Gastroesophageal sphincter (tissue), 4 donors: Measurements from ENCODE around the gene CNNM2. TPM values are rescaled to one million over a fixed set of nuclear protein-coding genes. Genes with fewer than 3 reads are reported as not detected.
A peak's percentile ranks its signal among the peaks of the same experiment; 100 is the strongest.

Experiments
- ATAC-seq: fragments of 150-250 bp; one replicate; pipeline ENCODE4 v1.9.1; 2016; ENCODE audit warnings: mild to moderate bottlenecking, moderate library complexity
- H3K27ac ChIP-seq, 4 donors: fragments of 200-600 bp; sonication (generic) in 3 of 4; 1 replicate in 3 of 4; 2 replicates in 1 of 4; pipeline ENCODE4 v1.5.1; 2016 to 2019
- H3K27me3 ChIP-seq: fragments of 200-600 bp; sonication (generic); one replicate; pipeline ENCODE4 v1.5.1; 2019
- H3K36me3 ChIP-seq, 2 donors: fragments of 200-600 bp; sonication (generic); one replicate each; pipeline ENCODE4 v1.5.1; 2019; ENCODE audit warnings: control low read depth in 1 of 2
- H3K4me1 ChIP-seq, 3 donors: fragments of 200-600 bp; sonication (generic); 1 replicate in 2 of 3; 2 replicates in 1 of 3; pipeline ENCODE4 v1.5.1; 2016 to 2019; ENCODE audit warnings: control low read depth in 2 of 3
- H3K4me3 ChIP-seq, 2 donors: fragments of 200-600 bp; sonication (generic); one replicate each; pipeline ENCODE4 v1.5.1; 2019; ENCODE audit warnings: mild to moderate bottlenecking in 1 of 2, moderate library complexity in 1 of 2
- H3K9me3 ChIP-seq, 3 donors: fragments of 200-600 bp; sonication (generic); one replicate each; pipeline ENCODE4 v1.5.1; 2017 to 2019; ENCODE audit warnings: control low read depth in 2 of 3
- EP300 ChIP-seq: sonication (generic); formaldehyde crosslinking; IDR thresholded peaks from one replicate; pipeline ENCODE4 v1.6.1; 2017; ENCODE audit warnings: antibody characterized with exemption, mild to moderate bottlenecking
- POLR2A ChIP-seq, 2 donors: fragments of 450-650 bp; IDR thresholded peaks; one replicate each; pipeline ENCODE4 v1.6.1; 2017; ENCODE audit warnings: antibody characterized with exemption in 2 of 2, mild to moderate bottlenecking in 2 of 2, moderate library complexity in 1 of 2
- POLR2AphosphoS5 ChIP-seq: sonication (generic); formaldehyde crosslinking; IDR thresholded peaks from one replicate; pipeline ENCODE4 v1.6.1; 2017; ENCODE audit warnings: antibody characterized with exemption
- WGBS, 2 donors: methylation state at CpG; one replicate each; pipeline ENCODE4 v1.1.5; 2018; ENCODE audit warnings: low coverage in 1 of 2; 5-methylcytosine and 5-hydroxymethylcytosine counted together
- total RNA-seq, 4 donors: library from RNA; depleted of rRNA; stranded (reverse); fragments of >200 nt; gene quantifications; one replicate each; pipeline ENCODE4 v1.1.0, GENCODE V29; 2016
- TF ChIP-seq, protein P1 (sequence below), 4 experiments: fragments of 200-600 bp in 2 of 4; fragments of 450-650 bp in 2 of 4; sonication (generic) in 1 of 4; IDR thresholded peaks; one replicate each; pipeline ENCODE4 v1.5.1; 2017 to 2019; ENCODE audit warnings: antibody characterized with exemption in 4 of 4, mild to moderate bottlenecking in 2 of 4, moderate library complexity in 2 of 4

CNNM2 gene
- total RNA-seq, 4 donors from 2014 or later: 3.8 to 10.7 (median 7.5) TPM

DNA sequence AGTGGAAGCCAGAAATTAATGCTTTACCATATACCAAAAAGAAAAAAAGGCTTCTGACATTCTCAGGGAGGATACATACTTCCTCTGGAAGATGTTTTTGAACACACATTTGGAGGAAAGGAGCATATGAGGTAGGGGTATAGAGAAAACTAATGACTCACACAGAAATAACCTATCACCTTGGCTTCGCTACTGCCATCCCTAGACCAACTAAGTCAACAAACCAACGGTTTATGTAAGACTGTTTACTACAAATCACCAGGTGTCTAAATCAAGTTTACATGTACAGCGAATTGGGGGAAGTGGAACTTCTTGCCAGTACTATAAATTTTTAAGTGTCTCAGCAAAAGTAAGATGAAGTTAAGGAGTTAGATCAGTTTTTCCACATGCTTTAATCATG is 178.0 kb downstream of the CNNM2 start:
- Histone ChIP-seq H3K36me3 (peaks cover 12 to 98% of the 10 kb centered on the region in 2 donors), H3K4me1 (no peaks in the 10 kb centered on the region), H3K27ac (no peak overlapping the region), H3K4me3 (no peak overlapping the region), H3K9me3 (no peaks in the 10 kb centered on the region), H3K27me3 (no peaks in the 10 kb centered on the region)
- TF ChIP-seq POLR2AphosphoS5 (peak; percentile 36), EP300 (no peak), POLR2A (IDR thresholded peaks at IDR 0.05) (no peak)
- TF ChIP-seq, protein P1, sequence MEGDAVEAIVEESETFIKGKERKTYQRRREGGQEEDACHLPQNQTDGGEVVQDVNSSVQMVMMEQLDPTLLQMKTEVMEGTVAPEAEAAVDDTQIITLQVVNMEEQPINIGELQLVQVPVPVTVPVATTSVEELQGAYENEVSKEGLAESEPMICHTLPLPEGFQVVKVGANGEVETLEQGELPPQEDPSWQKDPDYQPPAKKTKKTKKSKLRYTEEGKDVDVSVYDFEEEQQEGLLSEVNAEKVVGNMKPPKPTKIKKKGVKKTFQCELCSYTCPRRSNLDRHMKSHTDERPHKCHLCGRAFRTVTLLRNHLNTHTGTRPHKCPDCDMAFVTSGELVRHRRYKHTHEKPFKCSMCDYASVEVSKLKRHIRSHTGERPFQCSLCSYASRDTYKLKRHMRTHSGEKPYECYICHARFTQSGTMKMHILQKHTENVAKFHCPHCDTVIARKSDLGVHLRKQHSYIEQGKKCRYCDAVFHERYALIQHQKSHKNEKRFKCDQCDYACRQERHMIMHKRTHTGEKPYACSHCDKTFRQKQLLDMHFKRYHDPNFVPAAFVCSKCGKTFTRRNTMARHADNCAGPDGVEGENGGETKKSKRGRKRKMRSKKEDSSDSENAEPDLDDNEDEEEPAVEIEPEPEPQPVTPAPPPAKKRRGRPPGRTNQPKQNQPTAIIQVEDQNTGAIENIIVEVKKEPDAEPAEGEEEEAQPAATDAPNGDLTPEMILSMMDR (IDR thresholded peaks at IDR 0.05): no peak
- WGBS, 2 donors: 59 to 71% methylated on average over 3 of the region's 3 CpGs
- ATAC-seq: no peak

DNA sequence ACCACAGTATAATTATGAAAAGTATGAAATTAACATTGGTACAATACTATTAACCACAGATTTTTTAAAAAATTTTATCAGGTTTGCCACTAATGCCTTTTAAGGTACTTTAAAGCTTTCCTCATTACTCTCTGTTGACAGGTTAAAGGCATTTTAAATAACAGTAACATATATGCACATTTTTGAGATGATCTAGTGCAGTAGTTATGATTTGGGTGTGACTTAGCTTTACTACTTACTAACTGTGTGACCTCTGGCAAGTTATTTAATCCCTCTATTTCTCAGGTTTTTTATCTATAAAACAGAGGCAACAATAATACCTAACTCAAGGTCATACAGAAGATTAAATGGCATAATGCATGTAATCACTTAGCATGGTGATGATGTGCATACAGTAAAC is 180.1 kb downstream of the CNNM2 start:
- Histone ChIP-seq H3K4me1 (no peaks in the 10 kb centered on the region), H3K27me3 (no peaks in the 10 kb centered on the region), H3K4me3 (no peak overlapping the region), H3K27ac (no peak overlapping the region), H3K9me3 (no peaks in the 10 kb centered on the region), H3K36me3 (peaks cover 12 to 91% of the 10 kb centered on the region in 2 donors)
- TF ChIP-seq, protein P1 (IDR thresholded peaks at IDR 0.05): no peak
- no peak for TF ChIP-seq EP300
- no peak for TF ChIP-seq POLR2A (IDR thresholded peaks at IDR 0.05)
- TF ChIP-seq POLR2AphosphoS5: no peak
- no peak for ATAC-seq

DNA sequence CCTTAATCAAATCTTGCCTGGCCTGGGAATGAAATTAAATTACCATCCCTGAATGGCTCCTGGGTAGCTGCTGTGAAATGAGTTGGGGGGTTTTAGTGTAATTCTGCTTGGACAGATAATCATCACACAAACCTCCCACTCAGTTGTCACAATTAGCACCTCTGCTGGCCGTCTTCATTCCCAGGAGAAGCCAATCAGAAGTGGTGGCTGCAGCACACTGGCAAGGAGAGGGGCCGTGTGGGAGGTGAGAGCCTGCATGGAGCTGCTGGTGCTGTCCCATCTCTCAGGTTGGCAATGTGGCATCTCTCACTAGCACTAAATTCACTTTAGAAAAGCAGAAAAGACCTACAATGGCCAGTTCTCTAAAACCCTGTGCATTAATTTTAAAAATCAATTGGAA is 182.5 kb downstream of the CNNM2 start:
- no peak overlapping the region for H3K4me3 ChIP-seq
- WGBS, 2 donors: 40 to 92% methylated on average over 1 to 2 of the region's 2 CpGs
- no peak overlapping the region for H3K27ac ChIP-seq
- H3K4me1 ChIP-seq: peaks cover 0 to 14% (median 4%) of the 10 kb centered on the region in 3 donors
- no peak for ATAC-seq
- H3K9me3 ChIP-seq: no peaks in the 10 kb centered on the region
- no peaks in the 10 kb centered on the region for H3K27me3 ChIP-seq
- TF ChIP-seq POLR2A (IDR thresholded peaks at IDR 0.05) (no peak), EP300 (no peak)
- peaks cover 7 to 82% of the 10 kb centered on the region in 2 donors for H3K36me3 ChIP-seq

DNA sequence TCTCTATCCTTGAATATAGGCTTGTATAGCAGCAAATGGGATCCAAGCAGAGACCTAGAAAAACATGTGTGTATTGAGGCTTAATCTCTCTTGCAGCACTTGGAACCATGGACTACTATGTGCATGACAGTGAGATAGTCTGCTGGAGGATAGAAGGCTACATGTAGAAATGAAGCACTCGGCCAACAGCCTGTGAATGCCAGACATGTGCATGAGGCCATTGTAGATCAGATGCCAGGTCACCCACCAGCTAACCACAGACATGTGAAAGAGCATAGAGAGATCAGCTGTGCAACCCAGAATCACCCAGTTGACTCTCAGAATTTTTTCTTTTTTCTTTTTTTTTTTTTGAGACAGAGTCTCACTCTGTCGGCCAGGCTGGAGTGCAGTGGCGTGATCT is 184.1 kb downstream of the CNNM2 start:
- Histone ChIP-seq H3K27ac (no peak overlapping the region), H3K36me3 (peaks cover 7 to 74% of the 10 kb centered on the region in 2 donors)

DNA sequence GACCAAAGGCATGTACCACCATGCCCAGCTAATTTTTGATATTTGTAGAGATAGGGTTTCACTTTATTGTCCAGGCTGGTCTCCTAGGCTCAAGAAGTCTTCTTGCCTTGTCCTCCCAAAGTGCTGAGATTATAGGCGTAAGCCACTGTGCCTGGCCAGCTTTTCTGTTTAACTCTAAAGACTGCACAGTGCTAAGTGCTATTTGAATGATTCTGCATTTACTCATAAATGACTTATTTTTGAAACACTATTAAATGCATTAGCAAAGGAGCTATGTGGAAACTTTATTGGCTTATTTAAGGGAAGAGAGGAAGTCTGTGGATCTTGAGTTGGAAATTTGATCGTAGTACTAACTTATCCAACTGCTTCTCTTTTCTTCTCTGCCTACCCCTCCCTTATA is 185.9 kb downstream of the CNNM2 start:
- TF ChIP-seq, protein P1 (IDR thresholded peaks at IDR 0.05): no peak
- TF ChIP-seq POLR2A (IDR thresholded peaks at IDR 0.05) (no peak), EP300 (no peak), POLR2AphosphoS5 (no peak)
- no peak overlapping the region for H3K27ac ChIP-seq
- H3K36me3 ChIP-seq: peaks cover 0 to 56% of the 10 kb centered on the region in 2 donors
- H3K27me3 ChIP-seq: no peaks in the 10 kb centered on the region
- WGBS, 2 donors: 63 to 68% methylated on average over 2 of the region's 2 CpGs
- no peak for ATAC-seq
- H3K9me3 ChIP-seq: no peaks in the 10 kb centered on the region
- H3K4me3 ChIP-seq: no peak overlapping the region
- peaks cover 0 to 38% (median 10%) of the 10 kb centered on the region in 3 donors for H3K4me1 ChIP-seq

More for the DNA sequence above, 184.1 kb downstream of the CNNM2 start:
- Histone ChIP-seq H3K9me3 (no peaks in the 10 kb centered on the region), H3K4me1 (peaks cover 0 to 20% (median 4%) of the 10 kb centered on the region in 3 donors), H3K4me3 (no peak overlapping the region), H3K27me3 (no peaks in the 10 kb centered on the region)
- TF ChIP-seq EP300 (no peak), POLR2A (IDR thresholded peaks at IDR 0.05) (no peak)
- no peak for ATAC-seq
- 97 to 100% methylated on average over 3 of the region's 3 CpGs for WGBS, 2 donors

DNA sequence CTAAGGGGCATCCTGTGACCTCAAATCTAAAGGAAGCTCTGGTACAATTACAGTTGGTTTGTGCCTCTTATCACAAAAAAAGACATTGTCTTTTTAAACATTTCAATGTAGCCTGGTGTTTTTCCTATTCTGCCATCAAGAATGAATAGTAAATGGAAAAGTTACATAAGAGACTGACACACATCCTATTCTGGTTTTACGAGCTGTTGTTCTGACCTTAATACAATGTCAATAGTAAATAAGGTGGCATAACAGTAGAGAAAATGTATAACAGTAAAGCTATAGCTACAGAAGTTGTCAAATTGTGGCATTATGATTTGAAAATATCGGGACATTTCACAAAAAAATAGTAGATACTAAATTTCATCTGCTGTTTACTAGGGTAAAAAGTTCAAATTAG is 186.6 kb downstream of the CNNM2 start:
- no peak overlapping the region for H3K27ac ChIP-seq
- WGBS, 2 donors: 22 to 28% methylated on average over 2 of the region's 2 CpGs

More for the DNA sequence above, 186.6 kb downstream of the CNNM2 start:
- no peaks in the 10 kb centered on the region for H3K9me3 ChIP-seq
- TF ChIP-seq EP300 (no peak), POLR2A (IDR thresholded peaks at IDR 0.05) (no peak), POLR2AphosphoS5 (no peak)
- TF ChIP-seq, protein P1 (IDR thresholded peaks at IDR 0.05): no peak
- peaks cover 0 to 48% of the 10 kb centered on the region in 2 donors for H3K36me3 ChIP-seq
- ATAC-seq: no peak
- H3K27me3 ChIP-seq: no peaks in the 10 kb centered on the region
- H3K4me3 ChIP-seq: no peak overlapping the region
- peaks cover 0 to 45% (median 10%) of the 10 kb centered on the region in 3 donors for H3K4me1 ChIP-seq
